CD4-positive, alpha-beta T cell treated with Interferon gamma for 1 hour (primary cell): Measurements from ENCODE around the gene SUMO2.
"Not testable (repeated sequence)": the region's sequence is repeated elsewhere in the genome, so short reads cannot be mapped to it uniquely, and the experiment has no call there.

ENCODE experiments used
- DNase-seq: peaks from one replicate; pipeline ENCODE4 v3.0.0-alpha.2; 2020

The SUMO2 gene

DNA sequence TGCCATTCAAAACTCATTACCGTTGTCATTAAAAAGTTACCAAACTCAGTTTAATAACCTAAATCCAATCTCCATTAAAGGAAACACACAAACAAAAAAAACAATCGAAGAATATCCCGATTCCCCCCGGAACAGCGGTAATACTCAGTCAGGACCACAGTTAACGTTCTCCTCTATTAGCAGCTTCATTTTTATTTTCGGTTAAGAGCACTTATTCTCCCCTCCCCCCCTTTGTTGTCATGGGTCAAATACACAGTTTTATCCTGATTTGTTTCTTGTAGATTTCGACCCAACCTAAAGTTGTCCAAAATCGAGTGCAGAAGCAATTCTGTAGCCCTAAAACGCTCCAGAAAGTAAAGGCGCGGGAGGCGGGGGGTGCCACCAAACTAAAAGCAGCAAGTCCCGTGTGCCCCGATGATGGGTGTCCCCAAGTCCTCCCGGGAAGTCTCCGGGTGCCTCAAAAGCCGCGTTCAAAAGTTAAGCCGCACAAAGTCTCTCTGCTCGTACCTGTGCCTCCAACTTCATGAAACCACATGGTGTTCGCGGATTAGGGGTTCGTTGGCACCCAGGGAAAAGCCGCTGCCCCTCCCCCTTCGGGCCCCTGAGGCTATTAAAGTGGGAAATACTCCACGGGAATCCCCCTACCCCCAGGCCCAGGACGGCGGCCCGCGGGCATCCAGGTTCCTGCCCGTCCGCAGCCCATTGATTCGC, 996 bp downstream of the SUMO2 start:
- DNase-seq: peak; percentile 31

DNA sequence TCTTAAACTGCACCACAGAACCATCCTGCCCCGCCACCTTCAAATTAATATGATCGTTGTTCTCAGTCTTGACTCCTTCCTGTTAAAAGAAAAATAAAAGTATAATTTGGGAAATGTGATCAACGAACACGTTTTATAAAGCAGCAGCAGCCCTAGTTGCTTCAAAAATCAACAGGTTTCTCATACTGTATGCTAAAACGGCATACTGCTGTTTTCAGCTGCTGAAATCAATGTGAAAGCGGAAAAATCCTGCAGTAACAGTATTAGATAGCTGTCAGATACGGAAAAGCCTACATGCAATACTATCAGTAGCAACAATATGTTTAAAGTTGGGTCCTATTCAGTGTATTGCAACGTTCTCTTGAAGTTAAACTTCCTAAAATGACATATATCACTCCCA, 1.6 kb downstream of the SUMO2 start:
- DNase-seq: no peak

DNA sequence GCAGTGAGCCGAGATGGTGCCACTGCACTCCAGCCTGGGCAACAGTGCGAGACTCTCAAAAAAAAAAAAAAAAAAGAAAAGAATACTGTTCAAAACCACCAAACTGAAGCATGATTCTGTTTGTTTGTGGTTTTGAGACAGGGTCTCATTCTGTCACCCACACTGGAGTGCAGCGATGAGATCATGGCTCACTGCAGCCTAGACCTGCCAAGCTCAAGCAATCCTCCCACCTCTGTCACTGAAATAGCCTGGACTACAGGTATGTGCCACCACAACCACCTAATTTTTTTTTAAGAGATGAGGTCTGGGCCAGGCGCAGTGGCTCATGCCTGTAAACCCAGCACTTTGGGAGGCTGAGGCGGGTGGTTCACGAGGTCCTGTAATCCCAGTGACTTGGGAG, 4.3 kb downstream of the SUMO2 start:
- no peak for DNase-seq

DNA sequence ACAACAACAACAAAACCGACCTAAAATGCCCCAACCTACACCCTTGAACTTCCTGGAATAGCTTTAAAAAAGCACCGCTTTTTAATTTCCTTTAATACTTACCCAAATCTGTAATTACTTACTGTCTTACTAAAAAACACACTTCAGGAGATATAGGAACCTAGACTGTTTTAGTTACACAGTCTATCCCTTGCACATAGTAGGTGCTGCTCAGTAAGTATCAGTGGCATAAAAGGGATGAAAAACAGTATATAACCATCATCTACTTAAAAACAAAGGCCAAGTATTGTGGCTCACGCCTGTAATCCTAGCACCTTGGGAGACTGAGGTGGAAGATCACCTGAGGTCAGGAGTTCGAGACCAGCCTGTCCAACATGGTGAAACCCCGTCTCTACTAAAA, 6.1 kb downstream of the SUMO2 start:
- DNase-seq: no peak

DNA sequence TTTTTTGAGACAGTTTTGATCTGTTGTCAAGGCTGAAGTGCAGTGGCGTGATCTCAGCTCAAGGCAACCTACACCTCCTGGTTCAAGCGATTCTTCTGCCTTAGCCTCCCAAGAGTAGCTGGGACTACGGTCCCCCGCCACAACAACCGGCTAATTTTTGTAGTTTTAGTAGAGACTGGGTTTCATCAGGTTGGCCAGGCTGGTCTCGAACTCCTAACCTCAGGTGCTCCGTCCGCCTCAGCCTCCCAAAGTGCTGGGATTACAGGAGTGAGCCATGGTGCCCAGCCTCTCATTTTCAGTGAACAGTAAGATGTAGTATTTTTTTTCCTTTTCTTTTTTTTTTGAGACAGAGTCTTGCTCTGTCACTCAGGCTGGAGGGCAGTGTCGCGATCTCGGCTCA, 7.8 kb downstream of the SUMO2 start:
- DNase-seq: no peak

DNA sequence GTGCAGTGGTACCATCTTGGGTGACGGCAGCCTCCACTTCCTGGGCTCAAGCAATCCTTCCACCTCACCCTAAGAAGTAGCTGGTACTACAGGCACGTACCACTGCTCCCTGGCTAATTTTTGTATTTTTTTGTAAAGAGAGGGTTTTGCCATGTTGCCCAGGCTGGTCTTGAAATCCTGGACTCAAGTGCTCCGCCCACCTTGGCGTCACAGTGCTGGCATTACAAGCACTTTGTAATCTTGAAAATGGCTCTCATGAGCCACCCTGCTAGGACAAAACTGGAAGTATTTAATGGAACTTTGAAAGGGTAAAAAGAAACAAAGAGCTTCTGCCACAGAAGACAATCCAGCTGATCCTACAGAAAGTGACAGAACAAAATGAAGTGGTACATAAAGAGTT, 9.2 kb downstream of the SUMO2 start:
- no peak for DNase-seq

DNA sequence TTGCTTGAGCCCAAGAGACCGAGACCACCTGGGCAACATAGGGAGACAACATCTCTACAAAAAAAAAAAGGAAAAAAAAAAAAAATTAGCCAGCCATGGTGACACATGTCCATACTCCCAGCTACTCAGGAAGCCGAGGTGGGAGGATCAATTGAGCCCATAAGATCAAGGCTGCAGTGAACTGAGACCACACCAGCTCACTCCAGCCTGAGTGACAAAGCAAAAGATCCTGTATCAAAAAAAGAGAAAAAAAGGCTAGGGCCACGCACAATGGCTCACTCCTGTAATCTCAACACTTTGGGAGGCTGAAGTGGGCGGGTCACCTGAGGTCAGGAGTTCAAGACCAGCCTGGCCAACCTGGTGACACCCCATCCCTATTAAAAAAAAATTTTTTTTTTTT, 13.8 kb downstream of the SUMO2 start:
- no peak for DNase-seq

DNA sequence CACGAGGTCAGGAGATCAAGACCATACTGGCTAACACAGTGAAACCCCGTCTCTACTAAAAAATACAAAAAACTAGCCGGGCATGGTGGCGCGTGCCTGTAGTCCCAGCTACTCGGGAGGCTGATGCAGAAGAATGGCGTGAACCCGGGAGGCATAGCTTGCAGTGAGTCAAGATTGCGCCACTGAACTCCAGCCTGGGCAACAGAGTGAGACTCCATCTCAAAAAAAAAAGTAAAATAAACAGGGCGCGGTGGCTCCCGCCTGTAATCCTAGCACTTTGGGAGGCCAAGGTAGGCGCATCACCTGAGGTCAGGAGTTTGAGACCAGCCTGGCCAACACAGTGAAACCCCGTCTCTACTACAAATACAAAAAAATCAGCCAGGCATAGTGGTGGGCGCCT, 18.2 kb downstream of the SUMO2 start:
- not testable (repeated sequence) for DNase-seq

DNA sequence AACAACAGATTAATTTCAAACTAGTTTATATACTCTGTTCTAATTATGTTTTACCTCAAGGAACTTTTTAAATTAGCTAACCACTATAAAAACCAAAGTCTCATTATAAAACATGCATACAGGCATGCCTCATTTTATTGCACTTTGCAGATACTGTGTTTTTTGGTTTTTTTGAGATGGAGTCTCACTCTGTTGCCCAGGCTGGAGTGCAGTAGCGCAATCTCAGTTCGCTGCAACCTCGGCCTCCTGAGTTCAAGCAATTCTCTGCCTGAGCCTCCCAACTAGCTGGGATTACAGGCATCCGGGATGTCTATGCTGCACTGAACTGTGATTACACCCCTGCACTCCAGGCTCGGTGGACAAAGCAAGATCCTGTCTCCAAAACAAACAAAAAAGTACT, 19.7 kb downstream of the SUMO2 start:
- DNase-seq: no peak

DNA sequence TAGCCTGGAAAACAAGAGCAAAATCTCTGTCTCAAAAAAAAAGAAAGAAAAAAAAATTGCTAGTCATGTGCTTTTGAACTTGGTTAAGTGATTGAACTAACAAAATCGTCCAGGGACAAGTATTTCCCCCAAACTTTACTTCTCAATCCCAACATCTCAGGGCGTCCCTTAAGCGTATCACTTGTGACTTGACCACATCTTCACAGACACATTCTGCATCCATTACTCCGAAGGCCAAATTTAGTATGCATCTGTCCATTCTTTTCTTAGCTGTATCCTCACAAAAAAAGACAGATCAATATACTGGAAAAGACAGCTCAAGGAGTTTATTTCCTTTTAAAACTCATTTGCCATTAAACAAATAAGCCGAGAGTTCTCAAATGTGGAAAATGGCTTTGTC, 22.5 kb downstream of the SUMO2 start:
- DNase-seq: no peak

DNA sequence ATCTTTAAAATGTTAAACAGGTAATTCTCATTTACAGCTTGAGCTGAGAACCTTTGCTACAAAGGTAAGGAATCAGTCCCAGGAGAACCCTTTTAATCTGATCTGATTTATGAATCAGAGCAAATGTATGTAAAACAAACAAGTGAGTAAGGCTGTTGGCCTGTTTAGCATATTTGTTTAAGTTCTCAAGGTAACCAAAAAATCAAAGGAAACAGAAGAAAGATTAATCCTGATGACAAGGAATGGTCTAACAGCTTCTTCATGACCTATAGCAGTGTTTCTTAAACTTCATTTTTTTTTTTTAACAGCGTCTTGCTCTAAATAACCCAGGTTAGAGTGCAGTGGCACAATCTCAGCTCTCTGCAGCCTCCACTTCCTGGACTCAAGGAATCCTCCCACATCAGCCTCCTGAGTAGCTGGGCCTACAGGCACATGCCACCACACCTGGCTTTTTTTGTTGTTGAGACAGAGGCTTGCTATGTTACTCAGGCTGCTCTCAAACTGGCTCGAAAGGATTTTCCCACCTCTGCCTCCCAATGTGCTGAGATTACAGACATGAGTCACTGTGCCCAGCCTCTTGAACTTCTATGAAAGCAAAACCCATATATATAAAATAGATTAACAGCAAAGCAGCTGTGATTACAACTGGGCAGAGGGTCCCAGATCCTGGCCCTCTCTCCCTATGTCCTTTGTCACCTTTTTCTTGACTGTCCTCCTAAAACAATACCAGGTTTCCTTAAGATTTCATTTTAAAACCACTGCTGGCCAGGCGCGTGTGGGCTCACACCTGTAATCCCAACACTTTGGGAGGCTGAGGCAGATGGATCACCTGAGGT, 23.3 kb downstream of the SUMO2 start:
- no peak for DNase-seq

DNA sequence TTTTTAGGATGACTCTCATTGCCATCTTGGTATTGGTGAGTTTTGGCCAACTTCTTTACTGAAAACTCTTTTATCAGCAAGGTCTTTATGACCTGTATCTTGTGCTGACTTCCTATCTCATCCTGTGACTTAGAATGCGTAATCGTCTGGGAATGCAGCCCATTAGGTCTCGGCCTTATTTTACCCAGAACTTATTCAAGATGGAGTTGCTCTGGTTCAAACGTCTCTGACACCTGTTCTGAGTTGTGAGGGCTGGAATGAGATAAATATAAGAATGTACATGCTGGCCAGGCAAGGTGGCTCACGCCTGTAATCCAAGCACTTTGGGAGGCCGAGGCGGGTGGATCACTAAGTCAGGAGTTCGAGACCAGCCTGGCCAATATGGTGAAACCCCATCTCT, 24.3 kb downstream of the SUMO2 start:
- not testable (repeated sequence) for DNase-seq

DNA sequence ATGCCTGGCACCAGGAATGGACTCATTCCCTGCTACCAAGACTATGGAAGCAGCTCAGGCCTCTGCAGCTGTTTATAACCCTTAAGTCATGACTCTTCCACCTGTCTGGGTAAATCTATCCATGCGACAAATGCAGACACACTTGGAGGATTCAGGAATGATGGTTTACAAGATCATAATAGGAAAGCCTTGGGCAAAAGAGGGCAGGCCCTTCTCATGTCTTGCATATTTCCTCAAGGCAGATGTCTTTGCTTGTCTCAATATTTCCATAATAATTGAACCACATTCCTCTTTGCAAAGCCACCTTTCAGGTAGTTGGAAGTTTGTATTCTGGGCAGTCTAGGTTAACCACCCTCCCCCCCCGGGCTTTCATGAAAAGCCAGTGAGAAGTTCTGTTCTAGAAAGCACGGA, 27.6 kb downstream of the SUMO2 start:
- no peak for DNase-seq

DNA sequence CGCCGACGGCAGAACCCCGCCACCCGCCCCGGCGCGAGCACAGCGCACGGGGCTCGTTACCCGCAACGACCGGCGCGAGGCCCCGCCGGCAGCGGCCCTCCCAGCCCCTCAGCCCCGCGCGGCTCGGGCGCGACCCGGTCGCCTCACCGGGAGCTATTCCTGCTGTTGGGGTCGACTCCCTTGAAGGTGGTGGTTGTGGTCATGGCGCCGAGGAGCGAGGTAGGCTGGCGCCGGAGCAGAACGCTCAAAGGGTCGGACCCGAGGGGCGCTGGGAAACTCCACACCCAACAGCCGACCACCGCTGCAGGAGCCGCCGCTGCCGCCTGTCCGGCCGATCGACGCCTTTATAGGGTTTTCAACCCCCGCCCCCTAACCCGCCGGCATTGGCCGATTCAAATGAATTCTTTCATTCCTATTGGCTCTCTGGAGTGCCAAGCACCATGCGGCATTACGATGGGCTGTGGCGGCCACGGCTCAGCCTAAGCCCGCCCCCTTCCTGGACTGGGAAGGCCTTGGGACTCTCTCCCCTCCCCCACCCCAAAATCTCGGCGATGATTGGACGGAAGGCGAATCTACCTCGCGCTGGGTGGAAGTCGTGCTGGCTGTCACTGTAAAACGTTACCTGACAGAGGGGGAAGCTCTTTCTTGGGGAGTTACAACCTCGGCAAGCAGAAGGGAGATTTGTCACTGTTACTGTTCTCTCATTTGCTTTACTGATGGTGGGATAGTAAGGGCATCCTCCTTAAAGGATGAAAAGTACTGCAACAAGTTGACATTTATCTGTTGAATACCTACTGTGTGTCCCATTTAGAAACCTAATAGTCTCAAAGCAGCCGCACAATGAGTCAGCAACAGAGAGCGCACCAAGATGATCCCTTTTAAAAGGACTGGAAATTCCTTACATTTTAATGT, 28.3 kb downstream of the SUMO2 start, which contains the start of gene JPT1:
JPT1 (minus strand) TSS at position 318 of the 912 bp plus-strand sequence; CDS start at position 203, 115 bp downstream.
- peak; percentile 98 for DNase-seq

DNA sequence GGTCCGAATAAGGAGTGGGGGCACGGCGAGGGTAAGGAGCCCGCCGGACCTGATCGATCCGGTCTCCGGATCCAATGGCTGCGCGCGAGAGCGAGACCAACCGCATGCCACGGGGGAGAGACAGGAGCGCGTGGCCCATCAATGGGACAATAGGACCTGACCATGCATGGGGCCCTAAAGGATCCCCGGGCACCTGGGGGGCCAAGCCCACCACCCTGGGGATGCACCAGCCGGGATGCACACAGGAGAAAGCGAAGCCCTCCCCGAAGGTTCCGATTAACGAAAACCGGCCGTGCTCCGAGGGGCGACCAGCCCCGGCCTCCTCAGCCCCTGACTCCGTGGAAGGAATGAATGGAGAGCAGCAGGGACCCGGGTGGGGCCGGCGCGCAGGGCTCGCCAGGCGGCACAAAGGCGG, 29.0 kb downstream of the SUMO2 start:
- no peak for DNase-seq

DNA sequence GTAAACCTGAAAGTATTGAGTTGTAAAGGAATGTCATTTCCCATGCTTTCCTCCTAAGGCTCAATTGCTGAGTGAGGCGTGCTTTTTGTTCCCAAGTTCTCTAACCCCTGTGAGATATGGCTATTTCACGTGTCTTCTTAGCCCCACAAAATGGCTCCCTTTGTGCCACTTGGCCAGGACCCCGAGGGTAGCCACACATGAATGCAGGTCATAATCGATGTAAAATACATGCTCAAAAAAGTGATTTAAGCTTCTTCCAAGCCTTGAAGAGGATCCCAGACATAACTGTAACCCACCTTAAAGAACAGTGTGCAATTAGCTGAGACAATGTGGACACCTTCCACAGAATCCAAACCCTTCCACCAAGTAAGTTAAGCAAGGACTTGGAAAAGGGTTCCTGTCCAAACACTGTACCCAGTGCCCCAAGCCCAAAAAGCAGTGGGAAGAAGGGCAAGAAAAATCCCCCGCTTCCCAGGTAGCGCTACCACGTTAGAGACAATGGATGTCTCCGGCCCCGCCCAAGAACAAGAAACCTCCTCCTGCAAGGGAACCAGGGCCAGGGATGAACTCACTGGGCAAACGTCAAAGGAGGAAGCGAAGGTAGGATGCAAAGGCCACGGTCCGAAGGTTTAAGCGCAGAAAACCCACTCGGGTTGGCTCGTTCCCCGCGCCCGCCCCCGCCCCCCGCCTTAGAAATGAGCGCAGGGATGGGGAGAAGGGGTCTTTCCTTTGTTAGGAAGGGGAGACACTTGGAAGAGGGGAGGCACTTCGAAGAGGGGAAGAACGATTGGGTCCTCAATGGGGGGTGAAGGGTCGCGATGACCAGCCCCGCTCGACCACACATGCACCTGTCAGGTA, 29.6 kb downstream of the SUMO2 start:
- no peak for DNase-seq

DNA sequence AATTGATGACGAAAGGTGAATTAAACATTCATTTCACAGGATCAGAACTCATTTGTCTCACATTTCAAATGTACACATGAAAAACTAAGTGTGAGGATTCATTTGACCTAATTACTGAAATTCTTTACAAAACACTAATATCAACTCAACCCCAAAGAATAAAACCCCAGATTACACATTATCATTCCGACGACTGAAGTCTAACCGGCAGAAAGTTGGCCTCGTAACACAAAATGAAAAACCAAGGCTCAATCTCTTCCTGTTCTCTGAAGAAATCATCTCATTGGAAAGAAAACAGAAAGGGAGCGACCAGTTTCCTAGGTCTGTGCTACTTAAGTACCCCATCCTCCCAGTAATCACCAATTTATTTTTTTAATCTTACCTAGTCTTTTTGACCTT, 30.2 kb downstream of the SUMO2 start:
- no peak for DNase-seq

DNA sequence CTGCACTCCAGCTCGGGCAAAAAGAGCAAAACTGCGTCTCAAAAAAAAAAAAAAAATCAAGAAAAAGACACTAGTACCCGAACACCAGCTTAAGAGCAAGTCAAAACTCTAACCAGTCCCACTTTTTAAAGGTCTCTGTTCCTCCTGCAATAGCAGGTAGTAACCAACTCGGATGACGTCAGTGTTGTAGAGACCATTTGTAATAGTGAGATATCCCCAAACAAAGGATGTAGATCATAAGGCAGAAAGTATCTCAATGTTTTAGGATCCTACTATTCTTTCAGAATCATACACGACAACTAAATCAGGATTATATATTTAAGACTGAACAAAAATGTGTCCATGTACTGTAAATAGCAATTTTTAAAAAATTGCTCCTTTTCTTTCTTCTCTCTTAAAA, 30.8 kb downstream of the SUMO2 start:
- DNase-seq: no peak

DNA sequence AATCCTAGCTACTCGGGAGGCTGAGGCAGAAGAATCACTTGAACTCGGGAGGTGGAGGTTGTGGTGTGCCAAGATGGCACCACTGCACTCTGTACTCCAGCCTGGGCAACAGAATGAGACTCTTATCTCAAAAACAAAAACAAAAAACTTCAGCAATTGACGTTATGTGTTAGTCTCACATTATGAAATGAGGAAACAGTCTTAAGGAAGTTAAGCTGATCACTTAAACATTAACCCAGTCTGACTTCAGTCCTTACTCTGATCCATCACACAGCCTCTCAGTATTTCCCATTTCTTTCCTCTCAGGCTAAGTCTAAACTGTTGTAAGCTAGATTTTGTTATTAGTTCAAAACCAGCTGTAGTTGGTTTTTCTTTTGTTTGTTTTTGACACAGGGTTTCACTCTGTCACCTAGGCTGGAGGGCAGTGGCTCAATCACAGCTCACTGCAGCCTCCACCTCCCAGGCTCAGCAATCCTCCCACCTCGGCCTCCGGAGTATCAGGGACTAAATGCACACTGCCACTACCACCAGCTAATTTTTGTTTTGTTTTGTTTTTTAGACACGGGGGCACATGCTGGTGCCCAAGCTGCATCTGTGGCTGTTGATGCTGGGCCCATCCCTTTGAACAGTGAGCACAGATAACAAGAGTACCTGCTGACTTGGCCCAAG, 34.7 kb downstream of the SUMO2 start:
- DNase-seq: no peak

DNA sequence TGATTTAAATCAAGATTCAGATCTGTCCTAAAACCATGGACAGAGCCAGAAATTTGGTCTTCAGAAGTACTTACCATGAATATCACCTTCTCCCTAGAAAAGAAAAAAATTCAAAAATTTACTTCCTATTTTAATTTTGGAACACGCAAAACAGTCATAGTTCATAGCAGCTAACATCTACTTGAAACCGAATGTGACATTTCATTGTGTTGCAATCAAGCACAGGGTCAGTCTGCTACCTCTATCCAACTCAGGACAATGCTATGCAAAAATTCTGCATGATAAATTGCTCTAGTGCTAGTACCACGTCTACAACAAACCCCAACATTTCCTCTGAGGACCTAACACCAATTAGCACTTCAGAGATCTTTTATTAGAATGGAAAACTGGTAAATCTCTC, 36.2 kb downstream of the SUMO2 start:
- DNase-seq: no peak

DNA sequence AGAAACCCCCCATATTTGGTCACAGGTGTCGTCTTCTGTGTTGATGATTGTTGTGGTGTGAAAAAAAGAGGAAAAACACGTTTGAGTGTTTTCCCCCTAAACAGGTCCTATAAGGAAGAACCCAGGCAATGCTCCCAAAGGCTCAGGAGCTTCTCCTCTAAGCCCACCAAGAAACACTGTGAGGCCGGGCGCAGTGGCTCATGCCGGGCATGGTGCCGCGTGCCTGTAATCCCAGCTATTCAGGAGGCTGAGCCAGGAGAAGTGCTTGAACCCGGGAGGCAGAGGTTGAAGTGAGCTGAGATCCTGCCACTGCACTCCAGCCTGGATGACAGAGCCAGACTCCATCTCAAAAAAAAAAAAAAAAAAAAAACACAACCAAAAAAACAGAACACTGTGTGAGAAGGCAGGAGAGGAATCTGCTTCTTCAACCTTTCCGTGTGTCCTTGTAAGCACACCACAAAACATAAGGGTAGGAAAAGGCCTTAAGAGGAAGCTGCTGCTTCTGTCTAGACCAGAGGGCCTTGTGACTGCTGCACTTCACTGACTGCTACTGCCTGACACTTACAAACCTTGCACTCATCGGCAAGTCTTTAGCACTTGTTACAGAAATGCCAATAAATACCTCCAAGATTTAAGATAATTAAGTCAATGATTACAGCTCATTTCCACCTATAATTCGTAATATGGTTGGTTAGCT, 37.8 kb downstream of the SUMO2 start:
- DNase-seq: no peak
